HFFc6 (cell line): ENCODE measurements around the gene GFI1B. TPM values are rescaled to one million over a fixed set of nuclear protein-coding genes. Genes with fewer than 3 reads are reported as not detected.

Source experiments
- DNase-seq: peaks from one replicate; pipeline ENCODE4 v3.0.0-alpha.2; 2018
- H3K27ac Mint-ChIP-seq: 2 replicates; pipeline ENCODE4 v1.8.0; 2020; ENCODE audit warnings: mild to moderate bottlenecking, mixed read lengths
- H3K27me3 Mint-ChIP-seq: 2 replicates; pipeline ENCODE4 v1.8.0; 2021; ENCODE audit warnings: mild to moderate bottlenecking, moderate library complexity, mixed read lengths; ENCODE audit not compliant: insufficient read depth
- H3K36me3 Mint-ChIP-seq: 2 replicates; pipeline ENCODE4 v1.8.0; 2021; ENCODE audit warnings: low read depth, mixed read lengths
- H3K4me1 Mint-ChIP-seq: 2 replicates; pipeline ENCODE4 v1.8.0; 2020; ENCODE audit warnings: low read depth, mixed read lengths
- H3K4me3 Mint-ChIP-seq: 2 replicates; pipeline ENCODE4 v1.8.0; 2020; ENCODE audit warnings: mild to moderate bottlenecking, moderate library complexity, mixed read lengths
- H3K9me3 Mint-ChIP-seq: 2 replicates; pipeline ENCODE4 v1.8.0; 2020; ENCODE audit warnings: mild to moderate bottlenecking, mixed read lengths
- total RNA-seq, 6 experiments: library from RNA; stranded (reverse); fragmentation: NEBNext Ultra II Directional; extraction: Animal tissue kit (Norgen Biotek cat#: 25700); gene quantifications; 2 replicates in 1 of 6; 3 replicates in 5 of 6; pipeline ENCODE4 v1.2.3, GENCODE V29; 2021
- TF ChIP-seq, protein P1 (sequence below): fragments of 200-600 bp; sonication (generic); IDR thresholded peaks from 2 replicates; pipeline ENCODE4 v1.5.0; 2021; ENCODE audit warnings: antibody characterized with exemption, mild to moderate bottlenecking

GFI1B gene
- total RNA-seq, 6 experiments from 2014 or later, result 0.18 TPM; not detected in 5

DNA sequence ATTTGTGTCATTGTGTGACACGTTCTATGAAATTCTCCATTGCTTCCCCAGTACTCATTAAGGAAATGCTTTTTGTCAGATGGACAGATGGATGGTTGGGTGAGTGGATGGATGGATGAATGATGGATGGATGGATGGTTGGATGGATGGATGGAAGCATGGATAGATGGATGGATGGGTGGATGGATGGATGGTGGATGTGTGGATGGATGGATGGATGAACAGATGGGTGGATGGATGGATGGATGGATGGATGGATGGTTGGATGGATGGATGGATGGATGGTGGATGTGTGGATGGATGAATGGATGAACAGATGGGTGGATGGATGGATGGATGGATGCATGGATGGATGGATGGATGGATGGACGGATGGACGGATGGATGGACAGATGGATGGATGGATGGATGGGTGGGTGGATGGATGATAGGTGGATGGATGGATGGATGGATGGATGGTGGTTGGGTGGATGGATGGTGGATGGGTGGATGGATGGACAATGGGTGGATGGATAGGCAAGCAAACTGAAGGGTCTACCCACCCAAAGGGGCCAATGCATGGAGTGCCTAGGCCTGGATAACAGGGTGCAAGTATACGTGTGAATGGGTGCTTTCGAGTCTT, 28.3 kb downstream of the GFI1B start:
- no peak overlapping the region for H3K4me3 Mint-ChIP-seq
- no peaks in the 10 kb centered on the region for H3K36me3 Mint-ChIP-seq
- no peaks in the 10 kb centered on the region for H3K4me1 Mint-ChIP-seq
- H3K27me3 Mint-ChIP-seq, result peaks cover 49% of the 10 kb centered on the region
- H3K9me3 Mint-ChIP-seq, result peaks cover 3% of the 10 kb centered on the region; the same call in 1 of the 2 replicates
- TF ChIP-seq, protein P1, sequence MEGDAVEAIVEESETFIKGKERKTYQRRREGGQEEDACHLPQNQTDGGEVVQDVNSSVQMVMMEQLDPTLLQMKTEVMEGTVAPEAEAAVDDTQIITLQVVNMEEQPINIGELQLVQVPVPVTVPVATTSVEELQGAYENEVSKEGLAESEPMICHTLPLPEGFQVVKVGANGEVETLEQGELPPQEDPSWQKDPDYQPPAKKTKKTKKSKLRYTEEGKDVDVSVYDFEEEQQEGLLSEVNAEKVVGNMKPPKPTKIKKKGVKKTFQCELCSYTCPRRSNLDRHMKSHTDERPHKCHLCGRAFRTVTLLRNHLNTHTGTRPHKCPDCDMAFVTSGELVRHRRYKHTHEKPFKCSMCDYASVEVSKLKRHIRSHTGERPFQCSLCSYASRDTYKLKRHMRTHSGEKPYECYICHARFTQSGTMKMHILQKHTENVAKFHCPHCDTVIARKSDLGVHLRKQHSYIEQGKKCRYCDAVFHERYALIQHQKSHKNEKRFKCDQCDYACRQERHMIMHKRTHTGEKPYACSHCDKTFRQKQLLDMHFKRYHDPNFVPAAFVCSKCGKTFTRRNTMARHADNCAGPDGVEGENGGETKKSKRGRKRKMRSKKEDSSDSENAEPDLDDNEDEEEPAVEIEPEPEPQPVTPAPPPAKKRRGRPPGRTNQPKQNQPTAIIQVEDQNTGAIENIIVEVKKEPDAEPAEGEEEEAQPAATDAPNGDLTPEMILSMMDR, result no peak
- DNase-seq, result no peak
- no peak overlapping the region for H3K27ac Mint-ChIP-seq

DNA sequence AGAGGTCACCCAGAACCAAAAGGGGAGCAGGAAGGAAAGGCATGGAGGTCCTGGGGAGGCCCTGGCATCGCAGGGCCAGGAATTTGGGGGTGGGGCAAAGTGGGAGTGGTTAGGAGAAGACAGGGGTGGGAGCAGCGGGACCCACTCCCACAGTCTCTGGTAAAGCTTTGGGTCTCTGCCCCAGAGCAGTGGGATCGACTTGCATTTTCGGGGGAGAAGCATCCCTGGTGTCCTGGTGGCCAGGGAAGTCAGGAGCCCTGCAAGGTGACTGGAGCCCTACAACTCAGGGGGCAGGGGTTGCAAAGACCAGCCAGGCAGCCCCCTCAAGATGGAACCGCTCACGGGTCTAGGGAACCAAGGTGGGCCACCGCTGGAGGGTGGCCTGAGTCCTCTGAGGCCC, 29.9 kb downstream of the GFI1B start:
- DNase-seq, result no peak

DNA sequence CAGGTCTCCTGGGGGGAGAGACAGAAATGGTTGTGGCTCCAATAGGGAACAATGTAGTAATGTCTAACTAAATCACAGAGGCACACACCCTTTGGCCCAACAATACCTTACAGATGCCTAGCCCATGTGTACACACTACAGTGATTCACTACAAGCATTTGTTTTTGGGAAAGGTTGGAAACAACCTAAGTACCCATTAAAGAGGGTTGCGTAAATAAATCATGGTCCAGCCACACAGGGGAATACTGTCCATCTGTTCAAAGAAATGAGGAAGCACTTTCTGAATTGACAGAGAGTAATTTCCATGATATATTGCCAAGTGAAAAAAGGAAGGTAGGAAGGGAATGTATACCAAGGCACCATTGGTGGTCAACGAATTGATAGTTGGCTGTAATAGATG, 30.3 kb downstream of the GFI1B start:
- H3K27me3 Mint-ChIP-seq, result peaks cover 38% of the 10 kb centered on the region
- TF ChIP-seq, protein P1, result no peak
- DNase-seq, result no peak
- H3K36me3 Mint-ChIP-seq, result no peaks in the 10 kb centered on the region
- no peak overlapping the region for H3K4me3 Mint-ChIP-seq
- no peak overlapping the region for H3K27ac Mint-ChIP-seq
- peaks cover 3% of the 10 kb centered on the region; the same call in 1 of the 2 replicates for H3K9me3 Mint-ChIP-seq
- H3K4me1 Mint-ChIP-seq, result no peaks in the 10 kb centered on the region

More for the DNA sequence above, 29.9 kb downstream of the GFI1B start:
- H3K36me3 Mint-ChIP-seq, result no peaks in the 10 kb centered on the region
- no peak overlapping the region for H3K27ac Mint-ChIP-seq
- H3K9me3 Mint-ChIP-seq, result peaks cover 3% of the 10 kb centered on the region; the same call in 1 of the 2 replicates
- TF ChIP-seq, protein P1, result no peak
- H3K27me3 Mint-ChIP-seq, result peaks cover 42% of the 10 kb centered on the region
- H3K4me3 Mint-ChIP-seq, result no peak overlapping the region
- H3K4me1 Mint-ChIP-seq, result no peaks in the 10 kb centered on the region

GRCh38 chr9:133009906-133010582, 31.6 kb downstream of the GFI1B start:
- Mint-ChIP-seq H3K36me3 (no peaks in the 10 kb centered on the region), H3K9me3 (peaks cover 3% of the 10 kb centered on the region; the same call in 1 of the 2 replicates), H3K4me3 (no peak overlapping the region), H3K27ac (no peak overlapping the region), H3K27me3 (peaks cover 38% of the 10 kb centered on the region), H3K4me1 (no peaks in the 10 kb centered on the region)
- TF ChIP-seq, protein P1, result no peak
- DNase-seq, result no peak

- Mint-ChIP-seq H3K9me3 (peaks cover 4% of the 10 kb centered on the region; the same call in 1 of the 2 replicates), H3K27me3 (peaks cover 39% of the 10 kb centered on the region), H3K4me3 (no peak overlapping the region), H3K36me3 (no peaks in the 10 kb centered on the region), H3K4me1 (no peaks in the 10 kb centered on the region), H3K27ac (no peak overlapping the region)
- TF ChIP-seq, protein P1, result no peak
- no peak for DNase-seq
Measured at GRCh38 chr9:133014696-133015095, 36.2 kb downstream of the GFI1B start.
